GM21576 (cell line): ENCODE measurements around the gene NOTCH2NLA.
"Not testable (repeated sequence)": the region's sequence is repeated elsewhere in the genome, so short reads cannot be mapped to it uniquely, and the experiment has no call there.

ENCODE experiments used
- ATAC-seq: cut with Tn5 transposase; IDR thresholded peaks from one replicate; pipeline ENCODE4 v1.9.1; 2021; ENCODE audit warnings: mild to moderate bottlenecking, moderate library complexity; ENCODE audit not compliant: unreplicated experiment

NOTCH2NLA gene

GRCh38 chr1:146228710-146229477 is at the start of gene NOTCH2NLA:
TSS of gene NOTCH2NLA (minus strand) at chr1:146229021. CDS start at chr1:146189337, 39,684 bp downstream.
- ATAC-seq, result not testable (repeated sequence)

GRCh38 chr1:146278346-146278745 is 49.5 kb upstream of the NOTCH2NLA start:
- peak; percentile 65 for ATAC-seq

GRCh38 chr1:146277087-146277486 is 48.3 kb upstream of the NOTCH2NLA start:
- not testable (repeated sequence) for ATAC-seq

- not testable (repeated sequence) for ATAC-seq
Measured at GRCh38 chr1:146274083-146274482, 45.3 kb upstream of the NOTCH2NLA start.

GRCh38 chr1:146273194-146273593 is 44.4 kb upstream of the NOTCH2NLA start:
- ATAC-seq, result not testable (repeated sequence)

- not testable (repeated sequence) for ATAC-seq
Measured at GRCh38 chr1:146272734-146273133, 43.9 kb upstream of the NOTCH2NLA start.

- not testable (repeated sequence) for ATAC-seq
Measured at GRCh38 chr1:146271977-146272376, 43.2 kb upstream of the NOTCH2NLA start.

GRCh38 chr1:146270129-146270528 is 41.3 kb upstream of the NOTCH2NLA start:
- not testable (repeated sequence) for ATAC-seq

GRCh38 chr1:146266179-146266748 is 37.4 kb upstream of the NOTCH2NLA start:
- not testable (repeated sequence) for ATAC-seq

- not testable (repeated sequence) for ATAC-seq
Measured at GRCh38 chr1:146264761-146265160, 35.9 kb upstream of the NOTCH2NLA start.

GRCh38 chr1:146260006-146260730 is 31.3 kb upstream of the NOTCH2NLA start:
- ATAC-seq, result not testable (repeated sequence)

GRCh38 chr1:146257992-146258552 is 29.3 kb upstream of the NOTCH2NLA start:
- not testable (repeated sequence) for ATAC-seq

- not testable (repeated sequence) for ATAC-seq
Measured at GRCh38 chr1:146254569-146255197, 25.9 kb upstream of the NOTCH2NLA start.

GRCh38 chr1:146253249-146253855 is 24.5 kb upstream of the NOTCH2NLA start:
- ATAC-seq, result not testable (repeated sequence)

GRCh38 chr1:146251523-146251922 is 22.7 kb upstream of the NOTCH2NLA start:
- not testable (repeated sequence) for ATAC-seq

- not testable (repeated sequence) for ATAC-seq
Measured at GRCh38 chr1:146248643-146249042, 19.8 kb upstream of the NOTCH2NLA start.

- not testable (repeated sequence) for ATAC-seq
Measured at GRCh38 chr1:146236626-146237025, 7.8 kb upstream of the NOTCH2NLA start.

GRCh38 chr1:146236026-146236601 is 7.3 kb upstream of the NOTCH2NLA start:
- ATAC-seq, result not testable (repeated sequence)

GRCh38 chr1:146228144-146228682 is 608 bp downstream of the NOTCH2NLA start:
- ATAC-seq, result not testable (repeated sequence)
